HepG2 (cell line): Measurements from ENCODE around the gene ZFTA. TPM values are rescaled to one million over a fixed set of nuclear protein-coding genes. Genes with fewer than 3 reads are reported as not detected.

Source experiments
- AHDC1 ChIP-seq: sonication (generic); formaldehyde crosslinking; IDR thresholded peaks from 2 replicates; pipeline ENCODE4 v1.5.1; 2020; ENCODE audit warnings: mild to moderate bottlenecking, missing genetic modification reagents, borderline replicate concordance
- BORCS8-MEF2B ChIP-seq: sonication (generic); formaldehyde crosslinking; IDR thresholded peaks from 2 replicates; pipeline ENCODE4 v1.8.0; 2022; ENCODE audit warnings: mild to moderate bottlenecking, missing genetic modification reagents
- FOXK2 ChIP-seq: fragments of 450-650 bp; IDR thresholded peaks from 2 replicates; pipeline ENCODE4 v1.6.1; 2016
- FOXO1 ChIP-seq: sonication (generic); formaldehyde crosslinking; IDR thresholded peaks from 2 replicates; pipeline ENCODE4 v1.4.0; 2020; ENCODE audit warnings: missing genetic modification reagents
- GMEB1 ChIP-seq: sonication (generic); formaldehyde crosslinking; IDR thresholded peaks from 2 replicates; pipeline ENCODE4 v1.5.1; 2020; ENCODE audit warnings: missing genetic modification reagents, mild to moderate bottlenecking, borderline replicate concordance
- HMGA1 ChIP-seq: sonication (generic); formaldehyde crosslinking; conservative IDR thresholded peaks from 2 replicates; pipeline ENCODE4 v1.4.0; 2020; ENCODE audit warnings: missing genetic modification reagents
- HNF1B ChIP-seq: sonication (generic); formaldehyde crosslinking; IDR thresholded peaks from 2 replicates; pipeline ENCODE4 v1.5.1; 2020; ENCODE audit warnings: mild to moderate bottlenecking, moderate library complexity, missing genetic modification reagents
- JUN ChIP-seq: sonication (generic); formaldehyde crosslinking; IDR thresholded peaks from 2 replicates; pipeline ENCODE4 v1.4.0; 2020; ENCODE audit warnings: mild to moderate bottlenecking, missing genetic modification reagents
- KDM4B ChIP-seq: sonication (generic); formaldehyde crosslinking; IDR thresholded peaks from 2 replicates; pipeline ENCODE4 v1.4.0; 2020; ENCODE audit warnings: missing genetic modification reagents
- MEF2D ChIP-seq: sonication (generic); formaldehyde crosslinking; IDR thresholded peaks from 2 replicates; pipeline ENCODE4 v1.5.1; 2020; ENCODE audit warnings: mild to moderate bottlenecking, missing genetic modification reagents
- MXD3 ChIP-seq: IDR thresholded peaks from 2 replicates; pipeline ENCODE4 v1.6.1; 2016; ENCODE audit warnings: mild to moderate bottlenecking, missing biosample characterization, missing genetic modification reagents
- MZF1 ChIP-seq: sonication (generic); formaldehyde crosslinking; IDR thresholded peaks from 2 replicates; pipeline ENCODE4 v1.8.1; 2023; ENCODE audit warnings: mild to moderate bottlenecking, missing genetic modification reagents, borderline replicate concordance
- PAX8 ChIP-seq: sonication (generic); formaldehyde crosslinking; IDR thresholded peaks from 2 replicates; pipeline ENCODE4 v1.8.0; 2022; ENCODE audit warnings: mild to moderate bottlenecking, missing genetic modification reagents, borderline replicate concordance
- SATB2 ChIP-seq: sonication (generic); formaldehyde crosslinking; IDR thresholded peaks from 2 replicates; pipeline ENCODE4 v1.5.0; 2020; ENCODE audit warnings: missing genetic modification reagents
- SRSF4 ChIP-seq: fragments of 200-400 bp; formaldehyde crosslinking; IDR thresholded peaks from one replicate; pipeline ENCODE4 v1.6.1; 2018; ENCODE audit warnings: mild to moderate bottlenecking, low read depth, low read length, moderate library complexity; ENCODE audit not compliant: poor library complexity, severe bottlenecking
- ZBTB38 ChIP-seq: sonication (generic); formaldehyde crosslinking; IDR thresholded peaks from 2 replicates; pipeline ENCODE4 v1.5.1; 2020; ENCODE audit warnings: mild to moderate bottlenecking, missing genetic modification reagents
- ZMYM3 ChIP-seq: sonication (generic); formaldehyde crosslinking; IDR thresholded peaks from 2 replicates; pipeline ENCODE4 v1.5.1; 2020; ENCODE audit warnings: mild to moderate bottlenecking, missing genetic modification reagents
- ZNF337 ChIP-seq: sonication (generic); formaldehyde crosslinking; IDR thresholded peaks from 2 replicates; pipeline ENCODE4 v1.5.1; 2020; ENCODE audit warnings: missing genetic modification reagents, low read depth, mild to moderate bottlenecking, borderline replicate concordance
- ZNF567 ChIP-seq: sonication (generic); formaldehyde crosslinking; IDR thresholded peaks from 2 replicates; pipeline ENCODE4 v1.8.1; 2023; ENCODE audit warnings: mild to moderate bottlenecking, missing genetic modification reagents, borderline replicate concordance
- ZSCAN30 ChIP-seq: sonication (generic); formaldehyde crosslinking; IDR thresholded peaks from 2 replicates; pipeline ENCODE4 v1.5.0; 2020; ENCODE audit warnings: mild to moderate bottlenecking, missing genetic modification reagents
- polyA plus RNA-seq, 8 experiments: library from polyadenylated mRNA; depleted of rRNA in 3 of 8; stranded (reverse) in 7 of 8; unstranded in 1 of 8; fragments of >200 nt; fragmentation: Illumina TruSeq in 4 of 8; extraction: Trizol in 4 of 8; gene quantifications; 2 replicates each; pipeline versions ENCODE4 v1.2.1 to v1.2.3, GENCODE V29; 2011 to 2016; ENCODE audit warnings: low read depth in 4 of 8, missing spikeins in 1 of 8, mixed read lengths in 1 of 8; ENCODE audit not compliant: insufficient read depth in 1 of 8
- total RNA-seq, 5 experiments: library from RNA; depleted of rRNA; stranded (reverse); fragments of >200 nt; fragmentation: Illumina TruSeq; extraction: Trizol; gene quantifications; 2 replicates each; pipeline ENCODE4 v1.2.3, GENCODE V29; 2016; ENCODE audit warnings: low read depth in 1 of 5

The ZFTA gene
- total and polyA plus RNA-seq, 2 of the 13 experiments (the other 11 are each of a cell fraction or from before 2014, with no cell fraction given): 3.9 to 10.4 TPM

GRCh38 chr11:63813563-63814382 lies 45.2 kb upstream of the ZFTA start (continued):
- TF ChIP-seq GMEB1 (CRISPR knock-in tag): peak; percentile 57; the same call in 1 of the 2 replicates
- TF ChIP-seq MXD3 (CRISPR knock-in tag): 0 out of 2 replicates have a peak, but pooled peaks have one; percentile 58
- TF ChIP-seq HNF1B (CRISPR knock-in tag): no peak
- TF ChIP-seq SRSF4: no peak
- TF ChIP-seq HMGA1 (CRISPR knock-in tag): no peak
- TF ChIP-seq JUN: no peak
- TF ChIP-seq ZNF567: 0 out of 2 replicates have a peak, but pooled peaks have one; percentile 37
- TF ChIP-seq FOXK2: no peak
- no peak for TF ChIP-seq AHDC1 (CRISPR knock-in tag)
- peak; percentile 55; the same call in 1 of the 2 replicates for TF ChIP-seq BORCS8-MEF2B (CRISPR knock-in tag)
- 0 out of 2 replicates have a peak, but pooled peaks have one; percentile 10 for TF ChIP-seq FOXO1 (CRISPR knock-in tag)
- TF ChIP-seq ZSCAN30: no peak
- peak; percentile 35 for TF ChIP-seq ZBTB38 (CRISPR knock-in tag)
- peak; percentile 33; the same call in 1 of the 2 replicates for TF ChIP-seq PAX8 (CRISPR knock-in tag)
- TF ChIP-seq ZMYM3 (CRISPR knock-in tag): peak; percentile 14; the same call in 1 of the 2 replicates
- TF ChIP-seq ZNF337: no peak
- TF ChIP-seq MEF2D (CRISPR knock-in tag): 0 out of 2 replicates have a peak, but pooled peaks have one; percentile 44
- TF ChIP-seq MZF1 (CRISPR knock-in tag): 0 out of 2 replicates have a peak, but pooled peaks have one; percentile 39
- TF ChIP-seq SATB2 (CRISPR knock-in tag): no peak
- TF ChIP-seq KDM4B (CRISPR knock-in tag): no peak
